Measurements from ENCODE around the gene XPR1. TPM values are rescaled to one million over a fixed set of nuclear protein-coding genes. Genes with fewer than 3 reads are reported as not detected.
"Not testable (repeated sequence)": the region's sequence is repeated elsewhere in the genome, so short reads cannot be mapped to it uniquely, and the experiment has no call there.

Gene XPR1
- polyA plus RNA-seq, 4 donors = 31.1 to 42.1 (median 34.9) TPM

- not testable (repeated sequence) for DNase-seq (ENCODE audit: low read depth in 4 of 4, low spot score in 2 of 4)
Observed at GRCh38 chr1:180710746-180711145, 78.9 kb downstream of the XPR1 start.

DNA sequence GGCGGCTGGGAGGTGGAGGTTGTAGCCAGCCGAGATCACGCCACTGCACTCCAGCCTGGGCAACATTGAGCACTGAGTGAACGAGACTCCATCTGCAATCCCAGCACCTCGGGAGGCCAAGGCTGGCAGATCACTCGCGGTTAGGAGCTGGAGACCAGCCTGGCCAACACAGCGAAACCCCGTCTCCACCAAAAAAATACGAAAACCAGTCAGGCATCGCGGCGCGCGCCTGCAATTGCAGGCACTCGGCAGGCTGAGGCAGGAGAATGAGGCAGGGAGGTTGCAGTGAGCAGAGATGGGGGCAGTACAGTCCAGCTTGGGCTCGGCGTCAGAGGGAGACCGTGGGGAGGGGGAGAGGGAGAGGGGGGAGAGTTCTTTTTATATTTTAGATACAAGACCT, 79.4 kb downstream of the XPR1 start:
- not testable (repeated sequence) for DNase-seq (ENCODE audit: low read depth in 4 of 4, low spot score in 2 of 4)

DNA sequence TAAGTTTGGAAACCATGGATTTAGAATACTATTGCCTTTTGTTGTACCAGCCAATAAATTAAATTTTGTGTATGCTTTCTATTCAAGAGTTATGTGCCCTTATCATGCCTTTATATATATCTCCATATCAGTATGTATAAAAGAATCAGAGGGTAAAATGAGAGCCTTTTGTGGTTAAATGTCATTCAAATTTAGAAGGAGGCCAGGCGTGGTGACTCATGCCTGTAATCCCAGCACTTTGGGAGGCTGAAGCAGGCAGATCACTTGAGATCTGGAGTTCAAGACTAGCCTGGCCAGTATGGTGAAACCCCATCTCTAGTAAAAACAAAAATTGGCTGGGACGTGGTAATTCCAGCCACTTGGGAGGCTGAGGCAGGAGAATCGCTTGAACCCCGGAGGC, 88.9 kb downstream of the XPR1 start:
- DNase-seq (ENCODE audit: low read depth in 4 of 4, low spot score in 2 of 4) = no peak

- DNase-seq (ENCODE audit: low read depth in 4 of 4, low spot score in 2 of 4) = no peak
Observed at GRCh38 chr1:180722586-180722985, 90.8 kb downstream of the XPR1 start.

DNA sequence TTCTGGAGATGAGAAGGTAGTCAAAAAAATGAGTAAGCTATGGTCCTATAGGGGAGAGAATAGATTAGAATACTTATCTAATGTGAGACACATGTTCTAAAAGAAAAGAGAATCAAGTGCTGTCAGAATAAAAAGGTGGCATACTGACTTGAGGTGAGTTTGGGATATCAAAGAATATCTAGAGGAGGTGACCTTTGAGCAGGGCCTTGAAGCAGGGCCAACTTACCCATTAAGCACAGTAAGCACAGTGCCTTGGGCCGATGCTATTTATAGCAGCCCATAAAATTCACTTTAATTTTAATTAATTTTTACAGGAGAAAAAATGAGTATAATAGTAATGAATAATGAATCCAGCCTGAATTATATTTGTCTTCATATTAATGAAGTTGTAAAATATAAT, 92.2 kb downstream of the XPR1 start:
- no peak for DNase-seq (ENCODE audit: low read depth in 4 of 4, low spot score in 2 of 4)

- not testable (repeated sequence) for DNase-seq (ENCODE audit: low read depth in 4 of 4, low spot score in 2 of 4)
Observed at GRCh38 chr1:180726024-180726423, 94.2 kb downstream of the XPR1 start.

DNA sequence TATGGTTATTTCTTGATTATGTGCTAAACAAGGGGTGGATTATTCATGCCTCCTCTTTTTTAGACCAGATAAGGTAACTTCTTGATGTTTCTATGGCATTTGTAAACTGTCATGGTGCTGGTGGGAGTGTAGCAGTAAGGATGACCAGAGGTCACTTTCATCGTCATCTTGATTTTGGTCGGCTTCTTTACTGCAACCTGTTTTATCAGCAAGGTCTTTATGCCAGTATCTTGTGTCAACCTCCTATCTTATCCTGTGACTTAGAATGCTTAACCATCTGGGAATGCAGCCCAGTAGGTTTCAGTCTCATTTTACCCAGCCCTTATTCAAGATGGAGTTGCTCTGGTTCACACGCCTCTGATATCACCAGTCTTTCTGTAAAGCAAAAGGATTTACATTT, 95.9 kb downstream of the XPR1 start:
- not testable (repeated sequence) for DNase-seq (ENCODE audit: low read depth in 4 of 4, low spot score in 2 of 4)

- no peak for DNase-seq (ENCODE audit: low read depth in 4 of 4, low spot score in 2 of 4)
Observed at GRCh38 chr1:180728472-180729106, 96.8 kb downstream of the XPR1 start.

- no peak for DNase-seq (ENCODE audit: low read depth in 4 of 4, low spot score in 2 of 4)
Observed at GRCh38 chr1:180731131-180731530, 99.3 kb downstream of the XPR1 start.

- DNase-seq (ENCODE audit: low read depth in 4 of 4, low spot score in 2 of 4) = no peak
Observed at GRCh38 chr1:180732866-180733265, 101.0 kb downstream of the XPR1 start.

DNA sequence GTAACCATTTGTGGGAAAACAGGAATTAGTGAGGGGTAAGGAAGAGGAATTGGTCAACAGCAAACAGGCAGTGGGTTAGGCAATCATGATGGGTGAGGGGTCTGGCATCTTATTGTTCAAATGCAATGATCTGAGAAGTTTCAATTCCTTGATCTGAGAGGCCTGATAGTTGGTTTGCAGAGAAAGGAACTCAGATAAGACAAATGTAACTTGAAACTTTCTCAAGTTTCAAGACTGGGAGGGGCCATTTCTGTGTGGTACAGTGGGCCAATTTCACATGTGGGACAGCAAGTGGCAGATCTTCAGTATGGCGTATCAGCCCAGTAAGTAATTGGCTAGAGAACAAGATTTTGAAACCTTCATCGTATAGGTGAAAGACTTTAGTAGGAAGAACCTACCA, 102.5 kb downstream of the XPR1 start:
- DNase-seq (ENCODE audit: low read depth in 4 of 4, low spot score in 2 of 4) = no peak

DNA sequence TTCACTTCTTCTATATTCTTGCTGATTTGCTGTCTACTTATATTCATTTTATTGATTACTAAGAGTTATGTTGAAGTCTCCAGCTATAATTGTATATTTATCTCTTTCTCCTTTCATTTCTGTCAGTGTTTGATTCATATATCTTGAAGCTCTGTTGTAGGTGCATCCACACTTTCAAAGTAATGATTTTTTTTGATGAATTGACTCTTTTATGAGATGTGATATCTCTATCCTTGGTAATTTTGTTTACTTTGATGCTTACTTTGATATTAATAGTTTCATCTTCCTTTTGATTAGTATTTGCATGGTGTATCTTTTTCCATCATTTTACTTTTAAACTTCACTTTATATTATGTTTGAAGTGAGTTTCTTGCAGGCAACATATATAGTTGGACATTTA, 110.8 kb downstream of the XPR1 start:
- no peak for DNase-seq (ENCODE audit: low read depth in 4 of 4, low spot score in 2 of 4)

DNA sequence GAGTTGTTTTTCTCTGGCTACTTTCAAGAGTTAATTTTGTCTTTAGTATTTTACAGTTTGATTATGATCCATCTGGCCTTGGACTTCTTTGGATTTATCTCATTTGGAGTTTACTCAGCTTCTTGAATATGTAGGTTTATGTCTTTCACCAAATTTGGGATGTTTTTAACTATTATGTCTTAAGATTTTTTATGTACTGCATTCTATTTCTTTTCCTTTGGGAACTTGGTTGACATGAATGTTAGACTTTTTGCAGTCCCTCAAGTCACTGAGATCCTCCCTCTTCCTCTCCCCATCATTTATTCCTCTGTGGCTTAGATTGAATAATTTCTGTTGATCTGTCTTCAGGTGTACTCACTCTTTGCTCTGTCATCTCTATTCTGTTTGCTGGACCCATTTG, 112.0 kb downstream of the XPR1 start:
- DNase-seq (ENCODE audit: low read depth in 4 of 4, low spot score in 2 of 4) = no peak

GRCh38 chr1:180745098-180745497, 113.3 kb downstream of the XPR1 start:
- DNase-seq (ENCODE audit: low read depth in 4 of 4, low spot score in 2 of 4) = no peak

GRCh38 chr1:180751921-180752320, 120.1 kb downstream of the XPR1 start:
- DNase-seq (ENCODE audit: low read depth in 4 of 4, low spot score in 2 of 4) = no peak

DNA sequence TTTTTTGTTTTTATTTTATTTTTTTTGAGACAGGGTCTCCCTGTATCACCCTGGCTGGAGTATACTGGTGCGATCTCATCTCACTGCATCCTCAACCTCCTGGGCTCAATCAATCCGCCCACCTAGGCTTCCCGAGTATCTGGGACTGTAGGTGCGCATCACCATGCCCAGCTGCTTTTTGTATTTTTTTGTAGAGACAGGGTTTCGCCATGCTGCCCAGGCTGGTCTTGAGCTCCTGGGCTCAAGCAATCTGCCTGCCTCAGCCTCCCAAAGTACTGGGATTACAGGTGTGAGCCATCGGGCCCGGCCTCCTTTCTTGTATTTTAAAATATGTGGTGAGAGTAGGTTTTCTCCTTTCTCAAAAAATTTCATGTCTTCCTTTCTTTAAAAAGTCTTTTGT, 122.6 kb downstream of the XPR1 start:
- no peak for DNase-seq (ENCODE audit: low read depth in 4 of 4, low spot score in 2 of 4)

GRCh38 chr1:180757657-180758056, 125.8 kb downstream of the XPR1 start:
- no peak for DNase-seq (ENCODE audit: low read depth in 4 of 4, low spot score in 2 of 4)

DNA sequence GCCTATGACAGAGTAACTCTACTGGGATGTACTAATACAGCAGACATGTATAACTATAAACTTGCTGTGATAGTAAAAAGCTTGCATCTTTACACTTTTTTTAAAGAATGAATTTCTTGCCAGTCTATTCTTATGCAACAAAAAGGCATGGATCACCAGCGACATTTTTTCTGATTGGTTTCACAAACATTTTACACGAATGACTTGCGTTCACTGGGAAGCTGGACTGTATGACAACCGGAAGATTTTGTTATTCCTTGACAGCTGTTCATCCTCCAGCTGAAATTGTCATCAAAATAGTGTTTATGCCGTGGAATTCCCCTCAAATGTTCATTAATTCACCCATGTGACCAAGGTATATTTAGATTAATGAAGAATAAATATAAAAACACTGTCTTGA, 131.0 kb downstream of the XPR1 start:
- DNase-seq (ENCODE audit: low read depth in 4 of 4, low spot score in 2 of 4) = no peak

- no peak for DNase-seq (ENCODE audit: low read depth in 4 of 4, low spot score in 2 of 4)
Observed at GRCh38 chr1:180765151-180765550, 133.3 kb downstream of the XPR1 start.

- DNase-seq (ENCODE audit: low read depth in 4 of 4, low spot score in 2 of 4) = no peak
Observed at GRCh38 chr1:180769889-180770288, 138.1 kb downstream of the XPR1 start.

DNA sequence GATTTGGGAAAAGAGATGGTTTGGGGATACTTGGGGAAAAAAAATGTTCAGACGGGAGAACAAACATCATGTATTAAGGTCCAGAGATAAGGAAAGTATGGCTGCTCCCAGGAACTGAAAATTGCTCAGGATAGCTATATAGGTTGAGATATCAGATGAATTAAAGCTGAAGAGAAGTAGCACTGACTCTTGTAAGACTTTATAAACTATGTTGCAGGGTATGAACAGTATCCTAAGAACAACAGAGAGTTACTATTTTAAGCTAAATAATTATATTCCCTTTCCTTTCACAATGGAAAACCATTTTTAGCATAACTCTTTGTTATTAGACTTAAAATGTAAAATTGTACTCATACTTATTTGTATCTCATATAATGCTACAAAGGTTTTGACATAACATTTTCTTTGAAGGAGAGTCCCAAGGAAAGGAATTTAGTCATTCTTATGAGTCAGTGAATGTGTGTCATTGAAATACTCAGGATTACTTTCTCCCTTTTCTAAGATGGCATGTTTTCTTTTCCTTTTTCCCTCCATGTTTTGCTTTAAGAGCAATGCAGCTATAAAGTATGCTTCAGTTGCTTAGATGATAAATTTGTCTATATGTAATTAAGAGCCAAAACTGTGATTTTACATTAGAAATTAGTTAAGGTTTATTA, 141.5 kb downstream of the XPR1 start:
- DNase-seq (ENCODE audit: low read depth in 4 of 4, low spot score in 2 of 4) = no peak

DNA sequence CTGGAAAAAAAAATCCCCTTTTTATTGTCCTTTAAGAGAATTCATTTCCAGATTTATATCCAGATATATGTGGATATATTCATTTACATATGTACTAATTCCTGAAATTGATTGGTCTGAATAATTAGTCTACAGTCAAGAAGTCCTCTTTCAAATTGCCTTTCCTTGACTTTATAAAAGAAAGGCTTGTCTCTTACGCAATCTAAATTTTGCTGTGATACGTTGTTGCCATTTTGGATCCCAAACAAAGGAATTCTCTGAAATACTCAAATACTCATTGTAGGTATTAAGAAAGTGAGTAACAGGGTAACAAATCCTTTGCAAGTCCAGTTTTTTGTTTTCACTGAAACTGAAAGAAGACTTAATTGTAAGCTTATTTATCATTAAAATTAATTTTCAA, 144.0 kb downstream of the XPR1 start:
- DNase-seq (ENCODE audit: low read depth in 4 of 4, low spot score in 2 of 4) = no peak

Measured in left renal cortex interstitium (tissue), 4 donors.